Mesodermal cell (in vitro differentiated cells): ENCODE measurements around the gene DIPK1B.

ENCODE experiments used
- H3K27ac ChIP-seq: 2 replicates; pipeline ENCODE4 v1.7.0; 2013; ENCODE audit warnings: mild to moderate bottlenecking, low read depth, low read length, moderate library complexity; ENCODE audit not compliant: severe bottlenecking
- H3K36me3 ChIP-seq: 2 replicates; pipeline ENCODE4 v1.7.1; 2013; ENCODE audit warnings: mild to moderate bottlenecking, low read length, moderate library complexity; ENCODE audit not compliant: control insufficient read depth, insufficient read depth
- H3K4me1 ChIP-seq: one replicate; pipeline ENCODE4 v1.7.1; 2013; ENCODE audit warnings: mild to moderate bottlenecking, low read length; ENCODE audit not compliant: insufficient read depth, control insufficient read depth, poor library complexity, severe bottlenecking
- H3K4me3 ChIP-seq: 2 replicates; pipeline ENCODE4 v1.7.0; 2013; ENCODE audit warnings: low read length, control low read depth, mild to moderate bottlenecking; ENCODE audit not compliant: insufficient read depth, poor library complexity, severe bottlenecking; ENCODE audit errors: extremely low read depth
- H3K9me3 ChIP-seq: 2 replicates; pipeline ENCODE4 v1.7.1; 2013; ENCODE audit warnings: mild to moderate bottlenecking, low read length, moderate library complexity; ENCODE audit not compliant: control insufficient read depth
- WGBS, 2 experiments: methylation state at CpG; one replicate each; pipeline ENCODE4 v1.1.5; 2013; ENCODE audit warnings: missing lambda C conversion rate in 2 of 2; ENCODE audit not compliant: insufficient coverage in 2 of 2; 5-methylcytosine and 5-hydroxymethylcytosine counted together

The DIPK1B gene

GRCh38 chr9:136690104-136690805, 22.1 kb upstream of the DIPK1B start:
- H3K9me3 ChIP-seq = no peaks in the 10 kb centered on the region
- no peaks in the 10 kb centered on the region for H3K36me3 ChIP-seq
- no peak overlapping the region for H3K4me3 ChIP-seq
- 95% methylated on average over 23 to 25 of the region's 25 CpGs for WGBS, 2 experiments
- H3K4me1 ChIP-seq = peaks cover 6% of the 10 kb centered on the region
- H3K27ac ChIP-seq = no peak overlapping the region

GRCh38 chr9:136690806-136691261, 21.5 kb upstream of the DIPK1B start:
- WGBS, 2 experiments = 90 to 98% methylated on average over 8 to 15 of the region's 15 CpGs
- no peaks in the 10 kb centered on the region for H3K9me3 ChIP-seq
- no peak overlapping the region for H3K4me3 ChIP-seq
- no peaks in the 10 kb centered on the region for H3K36me3 ChIP-seq
- H3K4me1 ChIP-seq = peaks cover 6% of the 10 kb centered on the region
- no peak overlapping the region for H3K27ac ChIP-seq

DNA sequence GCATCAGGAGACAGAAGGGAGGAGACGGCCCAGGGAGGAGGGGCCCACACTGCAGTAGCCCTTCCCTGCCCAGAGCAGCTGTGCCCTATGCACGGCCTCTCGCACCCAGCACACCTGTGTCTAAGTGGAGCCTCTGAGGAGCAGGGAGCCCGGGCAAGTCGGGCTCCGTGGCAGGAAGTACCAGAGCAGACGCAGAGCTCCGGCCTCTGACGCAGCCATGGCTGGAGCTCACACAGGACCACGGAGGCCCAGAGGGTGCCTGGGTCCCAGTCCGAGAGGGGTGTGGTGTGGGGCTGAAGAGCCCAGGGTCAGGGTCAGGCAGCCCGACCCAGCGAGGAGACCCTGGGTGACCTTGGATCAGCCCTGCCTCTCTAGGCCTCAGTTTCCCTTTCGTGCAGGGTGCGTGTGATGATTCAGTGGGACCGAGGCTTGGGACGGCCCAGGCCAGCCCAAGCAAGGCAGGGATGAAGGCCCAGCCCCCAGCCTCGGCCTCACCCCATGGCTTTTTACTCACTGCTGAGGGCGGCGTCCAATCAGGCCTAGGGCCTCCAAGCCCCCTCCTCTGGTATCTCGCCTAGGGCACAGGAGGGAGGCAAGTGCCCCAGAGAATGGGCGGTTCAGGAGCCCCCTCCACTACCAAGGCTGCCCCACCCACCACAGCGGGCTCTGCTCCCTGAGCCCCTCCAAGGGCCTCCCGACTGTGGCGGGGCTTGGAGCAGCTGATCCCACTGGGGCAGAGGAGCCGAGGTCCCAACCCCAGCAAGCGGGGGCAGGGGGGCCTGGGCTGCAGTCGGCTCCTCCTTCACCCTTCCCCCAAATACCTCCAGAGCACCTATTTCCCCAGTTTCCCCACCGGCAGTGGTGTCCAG, 20.8 kb upstream of the DIPK1B start:
- H3K9me3 ChIP-seq = no peaks in the 10 kb centered on the region
- H3K4me3 ChIP-seq = no peak overlapping the region
- no peak overlapping the region for H3K27ac ChIP-seq
- WGBS, 2 experiments = 67 to 83% methylated on average over 21 to 25 of the region's 29 CpGs
- peaks cover 6% of the 10 kb centered on the region for H3K4me1 ChIP-seq
- H3K36me3 ChIP-seq = no peaks in the 10 kb centered on the region

- 89 to 93% methylated on average over 41 to 42 of the region's 46 CpGs for WGBS, 2 experiments
- Histone ChIP-seq H3K4me1 (peaks cover 11% of the 10 kb centered on the region), H3K27ac (no peak overlapping the region), H3K9me3 (no peaks in the 10 kb centered on the region), H3K36me3 (no peaks in the 10 kb centered on the region), H3K4me3 (no peak overlapping the region)
Measured at GRCh38 chr9:136692185-136693134, 19.9 kb upstream of the DIPK1B start.

DNA sequence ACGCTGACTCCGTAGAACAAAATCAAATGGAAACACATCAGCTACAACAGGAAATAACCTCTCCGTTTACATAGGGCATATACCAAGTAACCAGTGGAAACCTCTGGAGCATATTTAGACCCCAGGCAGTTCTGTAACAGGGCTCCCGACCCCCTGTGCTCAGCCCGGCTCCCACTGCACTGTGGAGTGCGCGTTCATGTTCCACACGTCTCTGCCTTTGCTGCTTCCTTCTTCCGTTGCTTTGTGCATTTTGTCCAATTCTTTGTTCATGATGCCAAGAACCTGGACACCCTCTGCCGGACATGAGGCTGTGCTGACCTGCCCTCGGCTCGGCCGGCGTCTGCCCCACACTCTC, 19.3 kb upstream of the DIPK1B start:
- H3K4me3 ChIP-seq = no peak overlapping the region
- WGBS, 2 experiments = 89 to 97% methylated on average over 9 to 13 of the region's 14 CpGs
- H3K4me1 ChIP-seq = peaks cover 13% of the 10 kb centered on the region
- no peak overlapping the region for H3K27ac ChIP-seq
- no peaks in the 10 kb centered on the region for H3K36me3 ChIP-seq
- H3K9me3 ChIP-seq = no peaks in the 10 kb centered on the region

GRCh38 chr9:136693490-136694162, 18.7 kb upstream of the DIPK1B start:
- Histone ChIP-seq H3K4me1 (peaks cover 13% of the 10 kb centered on the region), H3K4me3 (no peak overlapping the region), H3K36me3 (no peaks in the 10 kb centered on the region), H3K9me3 (no peaks in the 10 kb centered on the region), H3K27ac (no peak overlapping the region)
- WGBS, 2 experiments = 76 to 78% methylated on average over 9 of the region's 15 CpGs

DNA sequence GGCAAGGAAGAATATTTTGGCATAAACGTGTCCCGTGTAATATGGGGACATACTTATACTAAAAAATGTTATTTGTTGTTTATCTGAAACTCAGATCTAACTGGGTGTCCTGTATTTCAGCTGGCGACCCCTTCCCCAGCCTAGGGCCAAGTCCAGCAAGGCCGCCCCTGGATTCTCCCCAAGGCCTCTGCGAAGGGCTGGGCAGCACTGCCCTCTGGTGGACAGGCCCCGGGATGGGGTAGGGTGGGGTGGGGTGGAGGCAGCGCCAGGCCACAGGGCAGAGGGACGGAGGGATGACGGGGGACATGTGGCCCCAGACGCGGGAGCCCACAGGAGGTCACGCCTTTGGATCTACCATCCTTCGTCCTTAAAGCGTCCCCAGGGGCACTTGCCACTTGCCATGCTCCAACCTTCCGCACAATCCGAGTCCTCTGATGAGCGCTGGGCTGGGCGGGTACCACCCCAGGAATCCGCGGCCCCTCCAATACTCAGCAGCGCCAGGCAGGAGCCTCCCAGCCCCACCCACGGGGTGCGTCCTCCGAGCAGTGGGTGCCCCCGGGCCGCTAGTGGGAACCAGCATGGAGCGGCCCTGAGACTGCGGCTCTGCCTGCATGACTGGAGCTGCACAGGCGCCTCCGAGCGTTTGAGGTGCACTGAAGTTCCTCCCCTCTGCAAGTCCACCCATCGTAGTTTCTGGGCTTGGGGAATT, 18.1 kb upstream of the DIPK1B start:
- H3K4me3 ChIP-seq = no peak overlapping the region
- peaks cover 13% of the 10 kb centered on the region for H3K4me1 ChIP-seq
- H3K36me3 ChIP-seq = no peaks in the 10 kb centered on the region
- WGBS, 2 experiments = 55 to 69% methylated on average over 21 to 28 of the region's 32 CpGs
- no peak overlapping the region for H3K27ac ChIP-seq
- no peaks in the 10 kb centered on the region for H3K9me3 ChIP-seq

DNA sequence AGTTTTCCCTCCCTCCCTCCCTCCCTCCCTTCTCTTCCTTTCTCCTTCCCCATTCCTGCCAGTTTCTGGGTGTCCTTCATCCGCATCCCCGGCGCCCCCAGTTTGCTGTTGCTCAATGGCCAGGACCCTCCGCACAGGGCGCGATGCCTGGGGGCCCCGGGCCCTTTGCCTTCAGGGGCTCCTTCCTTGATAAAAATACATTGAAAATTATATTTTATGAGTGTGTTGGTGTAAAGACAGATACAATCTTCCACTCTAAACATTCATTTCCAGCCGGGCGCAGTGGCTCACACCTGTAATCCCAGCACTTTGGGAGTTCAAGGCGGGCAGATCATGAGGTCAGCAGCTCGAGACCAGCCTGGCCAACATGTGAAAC, 17.5 kb upstream of the DIPK1B start:
- H3K36me3 ChIP-seq = no peaks in the 10 kb centered on the region
- 97 to 100% methylated on average over 3 to 9 of the region's 11 CpGs for WGBS, 2 experiments
- H3K27ac ChIP-seq = no peak overlapping the region
- no peaks in the 10 kb centered on the region for H3K9me3 ChIP-seq
- peaks cover 13% of the 10 kb centered on the region for H3K4me1 ChIP-seq
- H3K4me3 ChIP-seq = no peak overlapping the region

- Histone ChIP-seq H3K27ac (no peak overlapping the region), H3K36me3 (no peaks in the 10 kb centered on the region), H3K9me3 (no peaks in the 10 kb centered on the region), H3K4me3 (no peak overlapping the region), H3K4me1 (peaks cover 13% of the 10 kb centered on the region)
- WGBS, 2 experiments = 82 to 87% methylated on average over 10 of the region's 10 CpGs
Measured at GRCh38 chr9:136695435-136695895, 16.9 kb upstream of the DIPK1B start.
